ENCODE results near the gene OR2V1. TPM values are rescaled to one million over a fixed set of nuclear protein-coding genes. Genes with fewer than 3 reads are reported as not detected.
"Not testable (repeated sequence)": the region's sequence is repeated elsewhere in the genome, so short reads cannot be mapped to it uniquely, and the experiment has no call there.

Gene OR2V1
- total RNA-seq, 2 donors from 2014 or later = not detected

DNA sequence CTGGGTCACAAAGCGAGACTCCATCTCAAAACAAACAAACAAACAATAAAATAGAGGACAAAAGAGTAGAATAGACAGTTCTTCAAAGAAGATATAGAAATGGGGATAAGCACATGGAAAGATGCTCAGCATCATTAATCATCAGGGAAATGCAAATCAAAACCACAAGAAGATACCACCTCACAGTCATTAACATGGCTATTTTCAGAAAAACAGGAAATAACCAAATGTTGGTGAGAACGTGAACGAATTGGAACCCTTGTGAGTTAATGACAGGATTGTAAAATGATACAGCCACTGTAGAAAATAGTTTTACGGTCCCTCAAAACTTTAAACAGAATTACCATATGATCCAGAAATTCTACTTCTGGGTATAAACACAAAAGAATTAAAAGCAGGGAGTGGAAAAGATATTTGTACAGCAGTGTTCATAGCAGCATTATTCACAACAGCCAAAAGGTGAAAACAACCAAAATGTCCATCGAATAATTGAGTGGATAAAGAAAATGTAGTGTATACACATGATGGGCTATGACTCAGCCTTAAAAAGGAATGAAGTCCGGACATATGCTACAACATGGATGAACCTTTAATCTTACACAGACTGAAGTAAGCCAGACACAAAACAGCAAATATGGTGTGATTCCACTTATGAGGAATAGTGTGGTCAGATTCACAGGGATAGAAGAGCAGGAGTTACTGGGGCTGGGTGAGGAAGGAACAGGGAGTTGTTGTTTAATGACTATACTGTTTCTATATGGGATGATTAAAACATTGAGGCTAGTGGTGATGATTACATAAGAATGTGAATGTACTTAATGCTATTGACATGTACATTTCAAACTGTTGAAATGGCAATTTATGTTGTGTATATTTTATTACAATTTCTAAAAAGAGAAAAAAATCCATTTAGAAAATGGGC, 36.1 kb upstream of the OR2V1 start:
- DNase-seq = no peak
- H3K9me3 ChIP-seq (ENCODE audit: control insufficient read depth, low read length, poor library complexity, severe bottlenecking) = peaks cover 2% of the 10 kb centered on the region
- Mint-ChIP-seq H3K4me1 (peaks cover 8% of the 10 kb centered on the region), H3K27ac (no peak overlapping the region), H3K36me3 (ENCODE audit: low read depth) (peaks cover 4% of the 10 kb centered on the region), H3K4me3 (no peak overlapping the region), H3K27me3 (peaks cover 84% of the 10 kb centered on the region)
- no peak for ATAC-seq

- Mint-ChIP-seq H3K36me3 (ENCODE audit: low read depth) (peaks cover 4% of the 10 kb centered on the region), H3K4me1 (peaks cover 16% of the 10 kb centered on the region), H3K27ac (peak overlapping the region; percentile 70), H3K4me3 (peak overlapping the region; percentile 47), H3K27me3 (peaks cover 72% of the 10 kb centered on the region)
- peaks cover 2% of the 10 kb centered on the region for H3K9me3 ChIP-seq (ENCODE audit: control insufficient read depth, low read length, poor library complexity, severe bottlenecking)
- DNase-seq = no peak
- ATAC-seq = no peak
Observed at GRCh38 chr5:181164076-181164952, 33.3 kb upstream of the OR2V1 start.

GRCh38 chr5:181163487-181164075, 32.6 kb upstream of the OR2V1 start:
- DNase-seq (no peak), ATAC-seq (no peak)
- Mint-ChIP-seq H3K4me1 (peaks cover 18% of the 10 kb centered on the region), H3K27ac (peak overlapping the region; percentile 70), H3K27me3 (peaks cover 64% of the 10 kb centered on the region), H3K4me3 (no peak overlapping the region), H3K36me3 (ENCODE audit: low read depth) (peaks cover 4% of the 10 kb centered on the region)
- peaks cover 2% of the 10 kb centered on the region for H3K9me3 ChIP-seq (ENCODE audit: control insufficient read depth, low read length, poor library complexity, severe bottlenecking)

GRCh38 chr5:181161534-181162175, 30.7 kb upstream of the OR2V1 start:
- H3K9me3 ChIP-seq (ENCODE audit: control insufficient read depth, low read length, poor library complexity, severe bottlenecking) = peaks cover 2% of the 10 kb centered on the region
- Mint-ChIP-seq H3K27ac (peak overlapping the region; percentile 54), H3K27me3 (peaks cover 51% of the 10 kb centered on the region), H3K4me3 (peak overlapping the region; percentile 58), H3K4me1 (peaks cover 22% of the 10 kb centered on the region), H3K36me3 (ENCODE audit: low read depth) (peaks cover 4% of the 10 kb centered on the region)
- ATAC-seq (no peak), DNase-seq (no peak)

DNA sequence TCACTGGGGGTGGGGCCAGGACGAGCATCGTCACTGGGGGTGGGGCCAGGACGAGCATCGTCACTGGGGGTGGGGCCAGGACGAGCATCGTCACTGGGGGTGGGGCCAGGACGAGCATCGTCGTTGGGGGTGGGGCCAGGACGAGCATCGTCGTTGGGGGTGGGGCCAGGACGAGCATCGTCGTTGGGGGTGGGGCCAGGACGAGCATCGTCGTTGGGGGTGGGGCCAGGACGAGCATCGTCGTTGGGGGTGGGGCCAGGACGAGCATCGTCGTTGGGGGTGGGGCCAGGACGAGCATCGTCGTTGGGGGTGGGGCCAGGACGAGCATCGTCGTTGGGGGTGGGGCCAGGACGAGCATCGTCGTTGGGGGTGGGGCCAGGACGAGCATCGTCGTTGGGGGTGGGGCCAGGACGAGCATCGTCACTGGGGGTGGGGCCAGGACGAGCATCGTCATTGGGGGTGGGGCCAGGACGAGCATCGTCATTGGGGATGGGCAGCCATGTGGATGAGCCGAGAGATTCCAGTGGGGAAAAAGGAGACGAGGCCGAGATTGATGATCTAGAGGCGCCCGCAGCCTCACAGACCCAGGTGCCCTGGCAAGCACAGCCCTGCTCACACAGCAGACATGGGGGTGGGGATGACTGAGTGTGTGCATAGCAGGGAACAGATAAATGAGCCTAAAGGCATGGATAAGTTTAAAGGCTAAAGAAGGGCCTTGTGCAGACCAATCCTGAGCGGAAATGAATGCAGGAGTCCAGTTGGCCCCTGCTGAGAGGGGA, 30.0 kb upstream of the OR2V1 start:
- peak overlapping the region; percentile 88 for H3K4me3 Mint-ChIP-seq

GRCh38 chr5:181160152-181160754, 29.3 kb upstream of the OR2V1 start:
- peak overlapping the region; percentile 88 for H3K4me3 Mint-ChIP-seq
- H3K36me3 Mint-ChIP-seq (ENCODE audit: low read depth) = peaks cover 7% of the 10 kb centered on the region
- H3K4me1 Mint-ChIP-seq = peaks cover 21% of the 10 kb centered on the region
- peaks cover 2% of the 10 kb centered on the region for H3K9me3 ChIP-seq (ENCODE audit: control insufficient read depth, low read length, poor library complexity, severe bottlenecking)
- DNase-seq (peak; percentile 71 to 85 (median 73)), ATAC-seq (peak; percentile 94)
- H3K27me3 Mint-ChIP-seq = peaks cover 45% of the 10 kb centered on the region
- H3K27ac Mint-ChIP-seq = peak overlapping the region; percentile 96

More for the DNA sequence above, 30.0 kb upstream of the OR2V1 start:
- Mint-ChIP-seq H3K4me1 (peaks cover 24% of the 10 kb centered on the region), H3K27me3 (peaks cover 47% of the 10 kb centered on the region), H3K27ac (peak overlapping the region; percentile 54)
- peak in 2 of 3 donors; percentile 38 to 63 for DNase-seq
- not testable (repeated sequence) for H3K36me3 Mint-ChIP-seq (ENCODE audit: low read depth); H3K9me3 ChIP-seq (ENCODE audit: control insufficient read depth, low read length, poor library complexity, severe bottlenecking)
- ATAC-seq = peak; percentile 33

- ATAC-seq = peak; percentile 69
- H3K27ac Mint-ChIP-seq = peak overlapping the region; percentile 96
- H3K4me3 Mint-ChIP-seq = peak overlapping the region; percentile 87
- DNase-seq = peak; percentile 78 to 95 (median 81)
- H3K4me1 Mint-ChIP-seq = peaks cover 20% of the 10 kb centered on the region
- H3K27me3 Mint-ChIP-seq = peaks cover 38% of the 10 kb centered on the region
- peaks cover 2% of the 10 kb centered on the region for H3K9me3 ChIP-seq (ENCODE audit: control insufficient read depth, low read length, poor library complexity, severe bottlenecking)
- H3K36me3 Mint-ChIP-seq (ENCODE audit: low read depth) = peaks cover 9% of the 10 kb centered on the region
Observed at GRCh38 chr5:181159286-181160151, 28.6 kb upstream of the OR2V1 start.

DNA sequence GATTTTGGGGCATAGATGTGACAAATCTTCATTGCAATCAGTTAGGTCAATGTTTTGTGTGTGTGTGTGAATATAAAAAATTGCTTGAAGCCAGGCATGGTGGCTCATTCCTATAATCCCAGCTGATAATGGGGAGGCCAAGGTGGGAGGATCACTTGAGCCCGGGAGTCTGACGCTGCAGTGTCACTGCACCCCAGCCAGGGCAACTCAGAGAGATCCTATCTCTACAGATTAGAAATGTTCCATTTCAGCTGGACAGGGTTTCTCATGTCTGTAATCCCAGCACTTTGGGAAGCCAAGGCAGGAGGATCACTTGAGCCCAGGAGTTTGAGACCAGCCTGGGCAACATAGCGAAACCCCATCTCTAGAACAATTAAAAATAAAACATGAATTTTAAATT, 27.9 kb upstream of the OR2V1 start:
- H3K4me3 Mint-ChIP-seq = no peak overlapping the region

GRCh38 chr5:181156758-181157157, 25.8 kb upstream of the OR2V1 start:
- DNase-seq (no peak), ATAC-seq (peak; percentile 42)
- Mint-ChIP-seq H3K4me3 (no peak overlapping the region), H3K27me3 (peaks cover 34% of the 10 kb centered on the region), H3K36me3 (ENCODE audit: low read depth) (peaks cover 7% of the 10 kb centered on the region), H3K27ac (peak overlapping the region; percentile 1), H3K4me1 (peaks cover 23% of the 10 kb centered on the region)
- no peaks in the 10 kb centered on the region for H3K9me3 ChIP-seq (ENCODE audit: control insufficient read depth, low read length, poor library complexity, severe bottlenecking)

More for the DNA sequence above, 27.9 kb upstream of the OR2V1 start:
- peaks cover 9% of the 10 kb centered on the region for H3K36me3 Mint-ChIP-seq (ENCODE audit: low read depth)
- DNase-seq = no peak
- H3K4me1 Mint-ChIP-seq = peaks cover 22% of the 10 kb centered on the region
- H3K9me3 ChIP-seq (ENCODE audit: control insufficient read depth, low read length, poor library complexity, severe bottlenecking) = no peaks in the 10 kb centered on the region
- peaks cover 32% of the 10 kb centered on the region for H3K27me3 Mint-ChIP-seq
- no peak for ATAC-seq
- peak overlapping the region; percentile 96 for H3K27ac Mint-ChIP-seq

GRCh38 chr5:181153814-181154213, 22.8 kb upstream of the OR2V1 start:
- peaks cover 16% of the 10 kb centered on the region for H3K36me3 Mint-ChIP-seq (ENCODE audit: low read depth)
- peaks cover 60% of the 10 kb centered on the region for H3K27me3 Mint-ChIP-seq
- no peak overlapping the region for H3K4me3 Mint-ChIP-seq
- no peak for DNase-seq
- H3K4me1 Mint-ChIP-seq = peaks cover 9% of the 10 kb centered on the region
- no peaks in the 10 kb centered on the region for H3K9me3 ChIP-seq (ENCODE audit: control insufficient read depth, low read length, poor library complexity, severe bottlenecking)
- H3K27ac Mint-ChIP-seq = no peak overlapping the region
- ATAC-seq = no peak

GRCh38 chr5:181152406-181152805, 21.4 kb upstream of the OR2V1 start:
- peaks cover 65% of the 10 kb centered on the region for H3K27me3 Mint-ChIP-seq
- peaks cover 20% of the 10 kb centered on the region for H3K36me3 Mint-ChIP-seq (ENCODE audit: low read depth)
- no peaks in the 10 kb centered on the region for H3K9me3 ChIP-seq (ENCODE audit: control insufficient read depth, low read length, poor library complexity, severe bottlenecking)
- H3K4me3 Mint-ChIP-seq = no peak overlapping the region
- peaks cover 5% of the 10 kb centered on the region for H3K4me1 Mint-ChIP-seq
- H3K27ac Mint-ChIP-seq = no peak overlapping the region
- ATAC-seq (no peak), DNase-seq (no peak)
